Measurements from ENCODE around the gene RAB31. TPM values are rescaled to one million over a fixed set of nuclear protein-coding genes. Genes with fewer than 3 reads are reported as not detected.
A peak's percentile ranks its signal among the peaks of the same experiment; 100 is the strongest.

RAB31 gene
- total and polyA plus RNA-seq, 2 experiments from 2014 or later: 8.7 to 27.7 TPM

GRCh38 chr18:9698497-9698896 is 9.6 kb upstream of the RAB31 start:
- H3K36me3 ChIP-seq: no peaks in the 10 kb centered on the region
- H3K4me3 ChIP-seq: no peak overlapping the region
- H3K27ac ChIP-seq: no peak overlapping the region
- H3K27me3 ChIP-seq: no peaks in the 10 kb centered on the region
- peaks cover 6% of the 10 kb centered on the region for H3K4me1 ChIP-seq (ENCODE audit: low read depth)
- no peak for TF ChIP-seq CTCF (IDR thresholded peaks at IDR 0.05; ENCODE audit: low read depth, low read length)
- H3K9me3 ChIP-seq (ENCODE audit: low read depth): no peaks in the 10 kb centered on the region
- DNase-seq (ENCODE audit: low read depth in 1 of 2, low spot score in 1 of 2): no peak

- H3K27ac ChIP-seq: no peak overlapping the region
Measured at GRCh38 chr18:9700261-9700796, 7.8 kb upstream of the RAB31 start.

GRCh38 chr18:9701609-9702349 is 6.3 kb upstream of the RAB31 start:
- Histone ChIP-seq H3K4me1 (ENCODE audit: low read depth) (peaks cover 6% of the 10 kb centered on the region), H3K27ac (no peak overlapping the region), H3K4me3 (no peak overlapping the region), H3K27me3 (no peaks in the 10 kb centered on the region), H3K9me3 (ENCODE audit: low read depth) (no peaks in the 10 kb centered on the region), H3K36me3 (no peaks in the 10 kb centered on the region)
- DNase-seq (ENCODE audit: low read depth in 1 of 2, low spot score in 1 of 2): no peak
- TF ChIP-seq CTCF (IDR thresholded peaks at IDR 0.05; ENCODE audit: low read depth, low read length): no peak

More at GRCh38 chr18:9700261-9700796, 7.8 kb upstream of the RAB31 start:
- no peaks in the 10 kb centered on the region for H3K9me3 ChIP-seq (ENCODE audit: low read depth)
- peak in 1 of 2 donors; percentile 47 for DNase-seq (ENCODE audit: low read depth in 1 of 2, low spot score in 1 of 2)
- TF ChIP-seq CTCF (IDR thresholded peaks at IDR 0.05; ENCODE audit: low read depth, low read length): no peak
- no peaks in the 10 kb centered on the region for H3K36me3 ChIP-seq
- no peaks in the 10 kb centered on the region for H3K27me3 ChIP-seq
- H3K4me1 ChIP-seq (ENCODE audit: low read depth): peaks cover 6% of the 10 kb centered on the region
- H3K4me3 ChIP-seq: no peak overlapping the region

- Histone ChIP-seq H3K4me1 (ENCODE audit: low read depth) (peaks cover 6% of the 10 kb centered on the region), H3K9me3 (ENCODE audit: low read depth) (no peaks in the 10 kb centered on the region), H3K36me3 (no peaks in the 10 kb centered on the region), H3K4me3 (no peak overlapping the region), H3K27ac (no peak overlapping the region), H3K27me3 (peaks cover 6% of the 10 kb centered on the region)
- TF ChIP-seq CTCF (IDR thresholded peaks at IDR 0.05; ENCODE audit: low read depth, low read length): no peak
- no peak for DNase-seq (ENCODE audit: low read depth in 1 of 2, low spot score in 1 of 2)
Measured at GRCh38 chr18:9704233-9705118, 3.6 kb upstream of the RAB31 start.

GRCh38 chr18:9705183-9705829 is 2.8 kb upstream of the RAB31 start:
- DNase-seq (ENCODE audit: low read depth in 1 of 2, low spot score in 1 of 2): peak in 1 of 2 donors; percentile 64

More at GRCh38 chr18:9705183-9705829, 2.8 kb upstream of the RAB31 start:
- H3K4me1 ChIP-seq (ENCODE audit: low read depth): peaks cover 5% of the 10 kb centered on the region
- no peak overlapping the region for H3K27ac ChIP-seq
- no peaks in the 10 kb centered on the region for H3K36me3 ChIP-seq
- H3K4me3 ChIP-seq: no peak overlapping the region
- H3K9me3 ChIP-seq (ENCODE audit: low read depth): no peaks in the 10 kb centered on the region
- no peak for TF ChIP-seq CTCF (IDR thresholded peaks at IDR 0.05; ENCODE audit: low read depth, low read length)
- H3K27me3 ChIP-seq: peaks cover 6% of the 10 kb centered on the region
